ENCODE data around the gene CDH8. TPM values are rescaled to one million over a fixed set of nuclear protein-coding genes. Genes with fewer than 3 reads are reported as not detected.

Gene CDH8
- total and polyA plus RNA-seq, 2 donors (not counting 3 experiments of a cell fraction or from before 2014, with no cell fraction given), result not detected

GRCh38 chr16:61937646-61938045 is 98.6 kb downstream of the CDH8 start:
- FAIRE-seq (no peak), DNase-seq (ENCODE audit: low read depth, low spot score) (no peak)
- no peak overlapping the region for H3K27ac ChIP-seq (ENCODE audit: insufficient read depth, low read depth, low read length)
- no peak overlapping the region for H3K4me3 ChIP-seq (replicated peaks in 1 of 3; ENCODE audit: insufficient read depth in 1 of 3, low read depth in 1 of 3, low read length in 3 of 3)
- H3K27me3 ChIP-seq (ENCODE audit: control insufficient read depth in 2 of 2, insufficient read depth in 2 of 2, low read length in 2 of 2), result no peaks in the 10 kb centered on the region
- no peaks in the 10 kb centered on the region for H3K36me3 ChIP-seq (ENCODE audit: control insufficient read depth in 2 of 2, extremely low read depth in 1 of 2, insufficient read depth in 2 of 2, low read length in 2 of 2)
- CTCF ChIA-PET, result no interaction called here
- no peaks in the 10 kb centered on the region for H3K4me1 ChIP-seq (ENCODE audit: control insufficient read depth, extremely low read depth, insufficient read depth, low read length)
- no peak overlapping the region for H3K4me2 ChIP-seq (ENCODE audit: insufficient read depth, low read length)
- POLR2A ChIA-PET, result no interaction called here
- H2AFZ ChIP-seq (ENCODE audit: low read depth, low read length), result no peak overlapping the region
- peaks cover 2% of the 10 kb centered on the region for H3K9me3 ChIP-seq (replicated peaks; ENCODE audit: control insufficient read depth, insufficient read depth, low read length)
- no peaks in the 10 kb centered on the region for H3K79me2 ChIP-seq (ENCODE audit: control insufficient read depth, insufficient read depth, low read length)
- no peaks in the 10 kb centered on the region for H3K9me1 ChIP-seq (replicated peaks; ENCODE audit: control insufficient read depth, extremely low read depth, insufficient read depth, low read length)
- dilution Hi-C loops (cut with MboI; ENCODE audit: extremely low pct_ligation_motif_present, low sequenced_read_pairs) (no loop called here), intact Hi-C loops (cut with micrococcal nuclease) (no loop called here)
- no peak overlapping the region for H3K9ac ChIP-seq (replicated peaks; ENCODE audit: extremely low read depth, insufficient read depth, low read length)
- no peaks in the 10 kb centered on the region for H4K20me1 ChIP-seq (replicated peaks; ENCODE audit: control insufficient read depth, extremely low read depth, insufficient read depth, low read length)
- no peak for TF ChIP-seq POLR2A (IDR thresholded peaks at IDR 0.05; ENCODE audit: low read depth, low read length)
- no peak for TF ChIP-seq CTCF (IDR thresholded peaks at IDR 0.05; ENCODE audit: extremely low read depth in 1 of 2, insufficient read depth in 1 of 2, low read depth in 1 of 2, low read length in 2 of 2)
- no TSS peak for BruUV-seq (replicated peaks)

GRCh38 chr16:61936522-61936921 is 99.7 kb downstream of the CDH8 start:
- FAIRE-seq (no peak), DNase-seq (ENCODE audit: low read depth, low spot score) (no peak)
- no peak overlapping the region for H3K9ac ChIP-seq (replicated peaks; ENCODE audit: extremely low read depth, insufficient read depth, low read length)
- no TSS peak for BruUV-seq (replicated peaks)
- TF ChIP-seq GATA2 (IDR thresholded peaks at IDR 0.05; ENCODE audit: insufficient read depth, insufficient read length, low read depth, low read length) (no peak), JUN (IDR thresholded peaks at IDR 0.05; ENCODE audit: borderline replicate concordance, insufficient read depth, insufficient read length, low read depth) (no peak), EZH2 (IDR thresholded peaks at IDR 0.05; ENCODE audit: borderline replicate concordance, low read depth, low read length, severe bottlenecking) (no peak), MAX (IDR thresholded peaks at IDR 0.05; ENCODE audit: insufficient read depth, insufficient read length) (no peak), FOS (IDR thresholded peaks at IDR 0.05; ENCODE audit: borderline replicate concordance, insufficient read depth, low read length) (no peak)
- H3K27me3 ChIP-seq (ENCODE audit: control insufficient read depth in 2 of 2, insufficient read depth in 2 of 2, low read length in 2 of 2), result no peaks in the 10 kb centered on the region
- dilution Hi-C loops (cut with MboI; ENCODE audit: extremely low pct_ligation_motif_present, low sequenced_read_pairs), result no loop called here
- H3K4me3 ChIP-seq (replicated peaks in 1 of 3; ENCODE audit: insufficient read depth in 1 of 3, low read depth in 1 of 3, low read length in 3 of 3), result no peak overlapping the region
- POLR2A ChIA-PET, result no interaction called here
- H3K27ac ChIP-seq (ENCODE audit: insufficient read depth, low read depth, low read length), result no peak overlapping the region
- H3K4me1 ChIP-seq (ENCODE audit: control insufficient read depth, extremely low read depth, insufficient read depth, low read length), result no peaks in the 10 kb centered on the region
- no peaks in the 10 kb centered on the region for H3K79me2 ChIP-seq (ENCODE audit: control insufficient read depth, insufficient read depth, low read length)
- no peaks in the 10 kb centered on the region for H3K9me3 ChIP-seq (replicated peaks; ENCODE audit: control insufficient read depth, insufficient read depth, low read length)
- intact Hi-C loops (cut with micrococcal nuclease), result no loop called here
- H3K36me3 ChIP-seq (ENCODE audit: control insufficient read depth in 2 of 2, extremely low read depth in 1 of 2, insufficient read depth in 2 of 2, low read length in 2 of 2), result no peaks in the 10 kb centered on the region
- H3K4me2 ChIP-seq (ENCODE audit: insufficient read depth, low read length), result no peak overlapping the region
- H4K20me1 ChIP-seq (replicated peaks; ENCODE audit: control insufficient read depth, extremely low read depth, insufficient read depth, low read length), result no peaks in the 10 kb centered on the region
- CTCF ChIA-PET, result no interaction called here
- H3K9me1 ChIP-seq (replicated peaks; ENCODE audit: control insufficient read depth, extremely low read depth, insufficient read depth, low read length), result no peaks in the 10 kb centered on the region
- H2AFZ ChIP-seq (ENCODE audit: low read depth, low read length), result no peak overlapping the region
